Measurements from ENCODE around the gene PPP2R5D. TPM values are rescaled to one million over a fixed set of nuclear protein-coding genes. Genes with fewer than 3 reads are reported as not detected.
A peak's percentile ranks its signal among the peaks of the same experiment; 100 is the strongest.
"Not testable (repeated sequence)": the region's sequence is repeated elsewhere in the genome, so short reads cannot be mapped to it uniquely, and the experiment has no call there.

PPP2R5D gene
- total RNA-seq, 2 donors from 2014 or later, result 53.0 to 96.0 TPM

GRCh38 chr6:42974919-42975505 lies 9.4 kb upstream of the PPP2R5D start:
- H3K27ac Mint-ChIP-seq, result peak overlapping the region; percentile 41 to 44
- ATAC-seq (no peak), DNase-seq (ENCODE audit: low spot score in 2 of 2) (no peak)
- H3K36me3 Mint-ChIP-seq, result peaks cover 5 to 22% of the 10 kb centered on the region in 2 donors
- no peaks in the 10 kb centered on the region for H3K9me3 Mint-ChIP-seq

- H3K36me3 Mint-ChIP-seq, result peaks cover 5 to 16% of the 10 kb centered on the region in 2 donors
- peak overlapping the region; percentile 90 to 92 for H3K27ac Mint-ChIP-seq
- peak in 1 of 2 donors; percentile 12 for ATAC-seq
- peak in 1 of 2 donors; percentile 60 for DNase-seq (ENCODE audit: low spot score in 2 of 2)
- H3K9me3 Mint-ChIP-seq, result no peaks in the 10 kb centered on the region
Observed at GRCh38 chr6:42978487-42978838, 5.9 kb upstream of the PPP2R5D start.

- Mint-ChIP-seq H3K9me3 (no peaks in the 10 kb centered on the region), H3K27ac (peak within 1 kb of the TSS; percentile 90 to 93), H3K36me3 (peaks cover 9 to 16% of the 10 kb centered on the region in 2 donors)
- DNase-seq (ENCODE audit: low spot score in 2 of 2) (peak; percentile 89 to 91), ATAC-seq (peak; percentile 92 to 95)
Observed at GRCh38 chr6:42978839-42979522, 5.4 kb upstream of the PPP2R5D start, which contains the start of gene PEX6. Gene PEX6 (minus strand): TSS chr6:42979181. CDS start chr6:42979150, 31 bp downstream.

- peak overlapping the region; percentile 90 to 93 for H3K27ac Mint-ChIP-seq
- H3K9me3 Mint-ChIP-seq, result no peaks in the 10 kb centered on the region
- no peak for DNase-seq (ENCODE audit: low spot score in 2 of 2)
- peaks cover 11 to 16% of the 10 kb centered on the region in 2 donors for H3K36me3 Mint-ChIP-seq
- peak; percentile 34 to 50 for ATAC-seq
Observed at GRCh38 chr6:42979523-42980177, 4.7 kb upstream of the PPP2R5D start.

- DNase-seq (ENCODE audit: low spot score in 2 of 2), result no peak
- ATAC-seq, result no peak
- Mint-ChIP-seq H3K27ac (peak overlapping the region in 1 of 2 donors; percentile 1), H3K36me3 (peaks cover 18 to 22% of the 10 kb centered on the region in 2 donors), H3K9me3 (no peaks in the 10 kb centered on the region)
Observed at GRCh38 chr6:42981836-42982235, 2.5 kb upstream of the PPP2R5D start.

GRCh38 chr6:42984924-42985475 lies 630 bp downstream of the PPP2R5D start:
- DNase-seq (ENCODE audit: low spot score in 2 of 2), result peak in 1 of 2 donors; percentile 20
- Mint-ChIP-seq H3K9me3 (no peaks in the 10 kb centered on the region), H3K36me3 (peaks cover 13% of the 10 kb centered on the region in 2 donors), H3K27ac (peak overlapping the region; percentile 92 to 98)
- no peak for ATAC-seq

- DNase-seq (ENCODE audit: low spot score in 2 of 2) (no peak), ATAC-seq (no peak)
- H3K27ac Mint-ChIP-seq, result peak overlapping the region; percentile 4 to 92
- H3K9me3 Mint-ChIP-seq, result no peaks in the 10 kb centered on the region
- peaks cover 13% of the 10 kb centered on the region in 2 donors for H3K36me3 Mint-ChIP-seq
Observed at GRCh38 chr6:42987533-42988451, 3.4 kb downstream of the PPP2R5D start.

GRCh38 chr6:42988486-42989020 lies 4.2 kb downstream of the PPP2R5D start:
- peaks cover 13% of the 10 kb centered on the region in 2 donors for H3K36me3 Mint-ChIP-seq
- ATAC-seq (no peak), DNase-seq (ENCODE audit: low spot score in 2 of 2) (no peak)
- H3K27ac Mint-ChIP-seq, result peak overlapping the region; percentile 4 to 50
- no peaks in the 10 kb centered on the region for H3K9me3 Mint-ChIP-seq

- H3K9me3 Mint-ChIP-seq, result no peaks in the 10 kb centered on the region
- DNase-seq (ENCODE audit: low spot score in 2 of 2), result no peak
- H3K36me3 Mint-ChIP-seq, result peaks cover 7 to 11% of the 10 kb centered on the region in 2 donors
- ATAC-seq, result no peak
- peak overlapping the region in 1 of 2 donors; percentile 57 for H3K27ac Mint-ChIP-seq
Observed at GRCh38 chr6:42989923-42990322, 5.6 kb downstream of the PPP2R5D start.

- H3K36me3 Mint-ChIP-seq, result no peaks in the 10 kb centered on the region
- DNase-seq (ENCODE audit: low spot score in 2 of 2) (no peak), ATAC-seq (no peak)
- H3K27ac Mint-ChIP-seq, result no peak overlapping the region
- H3K9me3 Mint-ChIP-seq, result no peaks in the 10 kb centered on the region
Observed at GRCh38 chr6:42993445-42993844, 9.1 kb downstream of the PPP2R5D start.

- ATAC-seq, result no peak
- Mint-ChIP-seq H3K9me3 (no peaks in the 10 kb centered on the region), H3K36me3 (no peaks in the 10 kb centered on the region), H3K27ac (no peak overlapping the region)
- no peak for DNase-seq (ENCODE audit: low spot score in 2 of 2)
Observed at GRCh38 chr6:42996513-42996912, 12.1 kb downstream of the PPP2R5D start.

GRCh38 chr6:42998205-42998604 lies 13.8 kb downstream of the PPP2R5D start:
- H3K9me3 Mint-ChIP-seq; DNase-seq (ENCODE audit: low spot score in 2 of 2); H3K27ac Mint-ChIP-seq; ATAC-seq; H3K36me3 Mint-ChIP-seq: not testable (repeated sequence)

- Mint-ChIP-seq H3K36me3 (peaks cover 0 to 6% of the 10 kb centered on the region in 2 donors), H3K27ac (no peak overlapping the region), H3K9me3 (no peaks in the 10 kb centered on the region)
- DNase-seq (ENCODE audit: low spot score in 2 of 2) (no peak), ATAC-seq (no peak)
Observed at GRCh38 chr6:43001843-43002242, 17.5 kb downstream of the PPP2R5D start.

GRCh38 chr6:43005844-43006243 lies 21.5 kb downstream of the PPP2R5D start:
- no peak overlapping the region for H3K27ac Mint-ChIP-seq
- H3K36me3 Mint-ChIP-seq, result peaks cover 0 to 6% of the 10 kb centered on the region in 2 donors
- DNase-seq (ENCODE audit: low spot score in 2 of 2) (no peak), ATAC-seq (no peak)
- H3K9me3 Mint-ChIP-seq, result no peaks in the 10 kb centered on the region

GRCh38 chr6:43006251-43006650 lies 21.9 kb downstream of the PPP2R5D start:
- H3K36me3 Mint-ChIP-seq, result peaks cover 0 to 6% of the 10 kb centered on the region in 2 donors

GRCh38 chr6:43007126-43007525 lies 22.8 kb downstream of the PPP2R5D start:
- Mint-ChIP-seq H3K9me3 (no peaks in the 10 kb centered on the region), H3K36me3 (peaks cover 0 to 8% of the 10 kb centered on the region in 2 donors), H3K27ac (peak overlapping the region; percentile 13 to 44)
- ATAC-seq, result no peak
- no peak for DNase-seq (ENCODE audit: low spot score in 2 of 2)

More at GRCh38 chr6:43006251-43006650, 21.9 kb downstream of the PPP2R5D start:
- H3K9me3 Mint-ChIP-seq, result no peaks in the 10 kb centered on the region
- no peak for DNase-seq (ENCODE audit: low spot score in 2 of 2)
- no peak for ATAC-seq
- H3K27ac Mint-ChIP-seq, result no peak overlapping the region

All from activated naive CD4-positive, alpha-beta T cell treated with anti-CD3 and anti-CD28 coated beads, Interleukin-2, amount 50 U/mL, for 72 hours (primary cell).